Vagina (tissue), 2 donors: ENCODE results near the gene SBF2. TPM values are rescaled to one million over a fixed set of nuclear protein-coding genes. Genes with fewer than 3 reads are reported as not detected.

Experiments used
- DNase-seq, 2 donors: peaks; one replicate each; pipeline ENCODE4 v3.0.0-alpha.2; 2017; ENCODE audit errors: extremely low spot score in 2 of 2
- H3K27ac ChIP-seq: fragments of 200-600 bp; sonication (generic); one replicate; pipeline ENCODE4 v1.5.1; 2019
- H3K27me3 ChIP-seq: fragments of 200-600 bp; sonication (generic); one replicate; pipeline ENCODE4 v1.5.1; 2019
- H3K36me3 ChIP-seq, 2 donors: fragments of 200-600 bp; sonication (generic); one replicate each; pipeline ENCODE4 v1.5.1; 2017 to 2019
- H3K4me1 ChIP-seq: fragments of 200-600 bp; sonication (generic); one replicate; pipeline ENCODE4 v1.5.1; 2019
- H3K4me3 ChIP-seq, 2 donors: fragments of 200-600 bp; sonication (generic); 1 replicate in 1 of 2; 2 replicates in 1 of 2; pipeline ENCODE4 v1.5.1; 2016 to 2019
- H3K9me3 ChIP-seq: fragments of 200-600 bp; sonication (generic); one replicate; pipeline ENCODE4 v1.5.1; 2019
- POLR2A ChIP-seq, 2 donors: fragments of 450-650 bp; IDR thresholded peaks; one replicate each; pipeline ENCODE4 v1.6.1; 2017; ENCODE audit warnings: antibody characterized with exemption in 2 of 2, mild to moderate bottlenecking in 2 of 2, moderate library complexity in 2 of 2
- POLR2AphosphoS5 ChIP-seq, 2 donors: sonication (generic); formaldehyde crosslinking; IDR thresholded peaks; one replicate each; pipeline ENCODE4 v1.9.0; 2017; ENCODE audit warnings: antibody characterized with exemption in 2 of 2, mild to moderate bottlenecking in 2 of 2, low read depth in 1 of 2; ENCODE audit not compliant: insufficient read depth in 1 of 2
- intact Hi-C: fragments of 100-400 bp; cut with DNase I; formaldehyde crosslinking; loops from one replicate; pipeline ENCODE4 v1.15.1; 2023
- total RNA-seq: library from RNA; depleted of rRNA; stranded (reverse); fragments of >200 nt; gene quantifications from one replicate; pipeline ENCODE4 v1.2.3, GENCODE V29; 2016
- TF ChIP-seq, protein P1 (sequence below), 3 experiments: fragments of 450-650 bp in 2 of 3; fragments of 200-600 bp in 1 of 3; sonication (generic) in 1 of 3; IDR thresholded peaks; one replicate each; pipeline ENCODE4 v1.5.1; 2017 to 2019; ENCODE audit warnings: antibody characterized with exemption in 3 of 3, mild to moderate bottlenecking in 2 of 3, moderate library complexity in 2 of 3

SBF2 gene
- total RNA-seq, 1 donor from 2014 or later, result 69.5 TPM

DNA sequence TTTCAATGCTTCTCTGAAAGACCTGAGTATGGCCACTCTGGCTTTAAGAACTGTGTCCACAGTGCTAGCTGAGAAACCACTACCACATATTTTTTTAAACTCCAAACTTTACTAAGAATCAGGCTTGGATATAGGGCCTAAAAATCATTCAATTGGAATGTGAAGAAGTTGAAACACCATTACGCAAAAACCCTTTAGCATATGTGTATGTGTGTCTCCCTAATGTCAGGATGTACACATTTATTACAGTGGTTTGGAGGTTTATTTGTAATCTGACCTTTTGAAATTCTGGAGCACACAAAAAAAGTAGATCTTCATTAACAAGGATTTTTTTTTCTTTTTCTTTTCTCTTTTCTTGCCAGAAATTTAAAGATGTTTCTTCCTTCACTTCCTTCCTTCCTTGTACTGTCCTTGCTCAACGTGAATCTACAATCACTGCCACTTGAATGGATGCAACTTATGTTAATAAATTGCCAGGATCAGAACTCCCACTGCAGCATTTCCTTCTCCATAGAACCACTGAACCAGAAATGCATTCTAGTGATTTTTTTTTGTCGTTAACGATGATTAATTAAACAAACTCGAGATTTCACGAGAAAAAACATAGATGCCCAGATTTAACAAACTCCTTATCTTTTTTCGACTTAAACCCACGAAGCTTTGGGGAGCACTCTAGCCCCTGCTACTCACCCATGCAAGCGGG lies 7.8 kb upstream of the SBF2 start:
- H3K27ac ChIP-seq, result peak overlapping the region; percentile 96
- H3K9me3 ChIP-seq, result no peaks in the 10 kb centered on the region
- no peak for TF ChIP-seq POLR2A (IDR thresholded peaks at IDR 0.05)
- no peak for TF ChIP-seq POLR2AphosphoS5 (IDR thresholded peaks at IDR 0.05; ENCODE audit: insufficient read depth in 1 of 2, low read depth in 1 of 2)
- TF ChIP-seq, protein P1, sequence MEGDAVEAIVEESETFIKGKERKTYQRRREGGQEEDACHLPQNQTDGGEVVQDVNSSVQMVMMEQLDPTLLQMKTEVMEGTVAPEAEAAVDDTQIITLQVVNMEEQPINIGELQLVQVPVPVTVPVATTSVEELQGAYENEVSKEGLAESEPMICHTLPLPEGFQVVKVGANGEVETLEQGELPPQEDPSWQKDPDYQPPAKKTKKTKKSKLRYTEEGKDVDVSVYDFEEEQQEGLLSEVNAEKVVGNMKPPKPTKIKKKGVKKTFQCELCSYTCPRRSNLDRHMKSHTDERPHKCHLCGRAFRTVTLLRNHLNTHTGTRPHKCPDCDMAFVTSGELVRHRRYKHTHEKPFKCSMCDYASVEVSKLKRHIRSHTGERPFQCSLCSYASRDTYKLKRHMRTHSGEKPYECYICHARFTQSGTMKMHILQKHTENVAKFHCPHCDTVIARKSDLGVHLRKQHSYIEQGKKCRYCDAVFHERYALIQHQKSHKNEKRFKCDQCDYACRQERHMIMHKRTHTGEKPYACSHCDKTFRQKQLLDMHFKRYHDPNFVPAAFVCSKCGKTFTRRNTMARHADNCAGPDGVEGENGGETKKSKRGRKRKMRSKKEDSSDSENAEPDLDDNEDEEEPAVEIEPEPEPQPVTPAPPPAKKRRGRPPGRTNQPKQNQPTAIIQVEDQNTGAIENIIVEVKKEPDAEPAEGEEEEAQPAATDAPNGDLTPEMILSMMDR (IDR thresholded peaks at IDR 0.05), result no peak
- H3K4me3 ChIP-seq, result peak overlapping the region in 1 of 2 donors; percentile 84
- H3K27me3 ChIP-seq, result no peaks in the 10 kb centered on the region
- no peak for DNase-seq
- peaks cover 29% of the 10 kb centered on the region for H3K4me1 ChIP-seq
- no peaks in the 10 kb centered on the region for H3K36me3 ChIP-seq
- intact Hi-C loops, result loop anchor here (10.0 kb wide), 3 partner anchors 317 to 687 kb away; no protein-coding TSS in a partner anchor

DNA sequence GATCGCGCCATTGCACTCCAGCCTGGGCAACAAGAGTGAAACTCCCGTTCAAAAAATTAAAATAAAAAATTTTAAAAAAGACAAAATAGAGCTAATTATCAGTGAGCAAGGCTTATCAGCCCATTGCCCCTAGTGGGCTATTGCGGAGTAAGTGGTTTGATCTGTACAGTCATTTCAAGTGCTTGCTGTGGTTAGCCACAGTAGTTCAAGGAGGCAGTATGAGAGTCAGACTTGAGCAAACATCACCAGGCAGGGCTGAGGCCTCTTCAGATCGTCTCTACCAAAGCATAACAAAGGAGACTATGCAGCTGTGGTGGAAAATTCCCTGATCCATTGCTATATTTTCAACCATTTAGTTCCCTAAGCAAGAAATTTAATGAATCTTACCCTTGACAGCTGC lies 4.3 kb upstream of the SBF2 start:
- TF ChIP-seq, protein P1 (IDR thresholded peaks at IDR 0.05), result no peak
- no peak for TF ChIP-seq POLR2A (IDR thresholded peaks at IDR 0.05)
- no peak for TF ChIP-seq POLR2AphosphoS5 (IDR thresholded peaks at IDR 0.05; ENCODE audit: insufficient read depth in 1 of 2, low read depth in 1 of 2)
- Histone ChIP-seq H3K27me3 (no peaks in the 10 kb centered on the region), H3K4me3 (no peak overlapping the region), H3K27ac (no peak overlapping the region), H3K36me3 (no peaks in the 10 kb centered on the region), H3K4me1 (peaks cover 16% of the 10 kb centered on the region), H3K9me3 (no peaks in the 10 kb centered on the region)
- no peak for DNase-seq
- intact Hi-C loops, result no loop called here

DNA sequence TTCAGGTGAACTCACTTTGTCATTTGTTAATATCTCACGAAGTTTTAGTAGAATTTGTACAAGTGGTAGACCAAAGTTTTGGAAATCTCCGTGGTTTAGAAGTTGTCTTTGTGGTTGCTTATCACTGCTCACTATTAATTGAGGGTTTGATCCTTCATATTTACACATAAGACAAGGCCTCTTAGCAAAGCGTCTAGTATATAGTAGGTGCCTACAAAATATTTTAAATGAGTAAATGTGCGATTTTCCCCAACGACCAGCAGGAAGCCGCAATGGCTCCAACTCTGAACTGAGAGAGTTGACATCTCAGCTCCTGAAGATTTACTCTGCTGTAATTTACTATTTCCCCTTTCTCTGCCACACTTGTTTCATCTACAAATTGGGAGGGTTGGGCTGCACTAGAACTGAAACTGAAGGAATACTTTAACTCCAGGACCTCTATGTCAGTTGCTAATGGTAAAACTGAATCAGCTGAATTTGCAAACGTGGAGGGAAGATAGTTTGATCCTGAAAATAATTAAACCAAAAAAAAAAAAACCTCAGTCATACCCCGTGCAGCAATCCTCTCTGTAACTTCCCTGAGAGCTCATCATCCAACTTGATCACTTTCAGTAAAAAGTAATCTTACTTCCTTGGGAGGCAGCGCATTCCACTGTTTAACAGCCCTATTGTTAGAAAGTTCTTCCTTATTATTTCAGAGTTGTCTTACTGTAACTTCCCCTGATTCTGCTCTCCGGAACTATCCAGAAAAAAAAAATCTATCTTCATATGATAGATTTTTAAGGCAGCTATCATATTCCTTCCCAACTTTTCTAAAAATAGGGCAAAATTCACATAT lies 1.3 kb upstream of the SBF2 start:
- no peak for DNase-seq
- H3K4me3 ChIP-seq, result peak overlapping the region; percentile 81 to 84
- H3K27me3 ChIP-seq, result no peaks in the 10 kb centered on the region
- intact Hi-C loops, result no loop called here
- H3K4me1 ChIP-seq, result peaks cover 26% of the 10 kb centered on the region
- peak overlapping the region; percentile 97 for H3K27ac ChIP-seq
- TF ChIP-seq, protein P1 (IDR thresholded peaks at IDR 0.05), result no peak
- TF ChIP-seq POLR2AphosphoS5 (IDR thresholded peaks at IDR 0.05; ENCODE audit: insufficient read depth in 1 of 2, low read depth in 1 of 2) (no peak), POLR2A (IDR thresholded peaks at IDR 0.05) (no peak)
- no peaks in the 10 kb centered on the region for H3K9me3 ChIP-seq
- H3K36me3 ChIP-seq, result no peaks in the 10 kb centered on the region

DNA sequence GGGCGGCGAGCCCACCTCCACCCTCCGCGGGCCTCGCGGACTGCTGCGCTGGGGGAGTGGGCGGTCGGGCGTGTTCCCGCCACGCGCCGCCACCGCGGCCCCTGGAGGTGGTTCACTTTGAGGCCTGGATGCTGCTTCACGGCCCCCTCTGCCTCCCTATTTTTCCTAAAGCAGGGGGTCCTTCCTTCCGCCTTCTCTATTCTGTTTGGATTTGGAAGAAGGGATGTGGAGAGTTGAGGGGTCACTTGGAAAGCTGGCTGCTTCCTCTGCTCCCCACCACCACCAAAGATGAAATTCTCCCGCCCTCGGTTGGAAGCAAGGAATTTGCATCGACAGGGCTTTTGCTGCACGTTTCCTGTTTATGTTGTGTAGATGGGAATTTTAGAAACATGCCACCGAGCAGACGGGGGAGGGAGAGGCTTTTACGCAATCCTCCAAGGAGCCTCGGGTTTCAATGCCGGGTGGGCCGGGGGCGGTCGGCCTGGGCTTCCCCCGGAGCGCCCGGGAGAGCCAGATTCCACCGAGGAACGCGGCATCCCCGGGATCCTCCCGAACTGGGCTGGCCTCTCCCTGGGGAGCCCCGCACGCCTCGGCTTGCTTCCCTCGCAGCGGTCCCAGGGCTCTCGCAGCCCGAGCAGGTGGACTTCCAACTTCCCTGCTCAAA lies 403 bp upstream of the SBF2 start:
- peak overlapping the region; percentile 81 to 84 for H3K4me3 ChIP-seq
- TF ChIP-seq POLR2AphosphoS5 (IDR thresholded peaks at IDR 0.05; ENCODE audit: insufficient read depth in 1 of 2, low read depth in 1 of 2), result peak in 1 of 2 donors; percentile 73
- TF ChIP-seq, protein P1 (IDR thresholded peaks at IDR 0.05), result no peak
- H3K4me1 ChIP-seq, result peaks cover 32% of the 10 kb centered on the region
- H3K27ac ChIP-seq, result peak overlapping the region; percentile 97
- H3K36me3 ChIP-seq, result no peaks in the 10 kb centered on the region
- intact Hi-C loops, result no loop called here
- DNase-seq, result no peak
- H3K9me3 ChIP-seq, result no peaks in the 10 kb centered on the region
- no peaks in the 10 kb centered on the region for H3K27me3 ChIP-seq
